Hepatocyte (in vitro differentiated cells): ENCODE data around the gene NRP1. TPM values are rescaled to one million over a fixed set of nuclear protein-coding genes. Genes with fewer than 3 reads are reported as not detected.

Source experiments
- DNase-seq: peaks from one replicate; pipeline ENCODE4 v3.0.0-alpha.2; 2016; ENCODE audit warnings: low spot score
- H2AFZ ChIP-seq: fragments of 200-600 bp; sonication (generic); 2 replicates; pipeline ENCODE4 v1.6.0; 2016; ENCODE audit warnings: antibody characterized with exemption, mild to moderate bottlenecking
- H3K27ac ChIP-seq: fragments of 200-600 bp; sonication (generic); 2 replicates; pipeline ENCODE4 v1.5.1; 2016; ENCODE audit warnings: mild to moderate bottlenecking
- H3K27me3 ChIP-seq: fragments of 200-600 bp; sonication (generic); 2 replicates; pipeline ENCODE4 v1.6.1; 2016
- H3K36me3 ChIP-seq: fragments of 200-600 bp; sonication (generic); replicated peaks from 2 replicates; pipeline ENCODE4 v1.5.1; 2016; ENCODE audit warnings: low read depth; ENCODE audit not compliant: insufficient read depth
- H3K4me1 ChIP-seq: fragments of 200-600 bp; sonication (generic); 2 replicates; pipeline ENCODE4 v1.5.1; 2016; ENCODE audit warnings: mild to moderate bottlenecking, moderate library complexity; ENCODE audit not compliant: insufficient read depth
- H3K4me2 ChIP-seq: fragments of 200-600 bp; sonication (generic); 2 replicates; pipeline ENCODE4 v1.6.0; 2016
- H3K4me3 ChIP-seq: fragments of 200-600 bp; sonication (generic); 2 replicates; pipeline ENCODE4 v1.5.1; 2016; ENCODE audit warnings: mild to moderate bottlenecking
- H3K79me2 ChIP-seq: fragments of 200-600 bp; sonication (generic); 2 replicates; pipeline ENCODE4 v1.6.0; 2017; ENCODE audit warnings: mild to moderate bottlenecking
- H3K9me2 ChIP-seq: fragments of 200-600 bp; sonication (generic); replicated peaks from 2 replicates; pipeline ENCODE4 v1.6.0; 2017; ENCODE audit warnings: mild to moderate bottlenecking; ENCODE audit not compliant: insufficient read depth
- H3K9me3 ChIP-seq: fragments of 200-600 bp; sonication (generic); 2 replicates; pipeline ENCODE4 v1.5.1; 2016; ENCODE audit warnings: low read depth, mild to moderate bottlenecking
- H4K20me1 ChIP-seq: fragments of 200-600 bp; sonication (generic); 2 replicates; pipeline ENCODE4 v1.6.0; 2016; ENCODE audit warnings: mild to moderate bottlenecking; ENCODE audit not compliant: insufficient read depth, poor library complexity, severe bottlenecking
- EZH2 ChIP-seq: fragments of 200-600 bp; sonication (generic); IDR thresholded peaks from 2 replicates; pipeline ENCODE4 v1.6.1; 2016; ENCODE audit warnings: antibody characterized with exemption, mild to moderate bottlenecking, borderline replicate concordance
- EZH2phosphoT487 ChIP-seq: fragments of 200-600 bp; sonication (generic); IDR thresholded peaks from one replicate; pipeline ENCODE4 v1.6.1; 2018; ENCODE audit warnings: antibody characterized with exemption, mild to moderate bottlenecking, low read depth, moderate library complexity; ENCODE audit not compliant: unreplicated experiment, severe bottlenecking
- WGBS: methylation state at CpG from one replicate; pipeline ENCODE4 v1.1.6; 2016; ENCODE audit warnings: low lambda C conversion rate; ENCODE audit errors: missing lambda C conversion rate; 5-methylcytosine and 5-hydroxymethylcytosine counted together
- polyA plus RNA-seq: library from polyadenylated mRNA; unstranded; fragments of >200 nt; fragmentation: Nextera tagmentation; extraction: Ambion mirVana; gene quantifications from 2 replicates; pipeline ENCODE4 v1.2.1, GENCODE V29; 2016
- total RNA-seq: library from RNA; depleted of rRNA; stranded (reverse); fragments of >200 nt; gene quantifications from 2 replicates; pipeline ENCODE4 v1.2.3, GENCODE V29; 2014
- TF ChIP-seq, protein P1 (sequence below): fragments of 200-600 bp; sonication (generic); IDR thresholded peaks from 2 replicates; pipeline ENCODE4 v1.5.1; 2016; ENCODE audit warnings: antibody characterized with exemption, mild to moderate bottlenecking; ENCODE audit not compliant: poor library complexity

The NRP1 gene
- total and polyA plus RNA-seq, 2 experiments from 2014 or later, result 32.2 to 46.9 TPM

DNA sequence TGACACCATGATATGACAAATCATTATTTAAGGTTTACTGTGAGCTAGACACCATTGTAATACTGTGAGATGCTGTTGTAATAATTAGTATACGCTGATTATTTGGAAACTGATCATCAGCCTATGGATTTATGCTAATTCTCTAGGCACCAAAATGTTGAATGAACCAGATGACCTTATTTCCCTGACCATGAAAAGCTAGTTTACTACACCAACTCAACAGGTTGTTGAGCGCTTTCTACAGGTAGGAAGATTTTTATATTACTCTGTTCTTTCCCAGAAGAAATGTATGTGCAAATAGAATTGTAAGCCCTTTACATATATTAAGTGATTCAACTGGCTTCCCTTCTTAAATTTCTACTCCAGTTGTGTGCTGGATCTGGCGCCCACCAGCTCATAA is 6.2 kb downstream of the NRP1 start:
- Histone ChIP-seq H2AFZ (no peak overlapping the region), H3K4me1 (peaks cover 29% of the 10 kb centered on the region), H3K9me2 (no peaks in the 10 kb centered on the region), H3K27ac (no peak overlapping the region), H3K4me2 (no peak overlapping the region), H3K27me3 (no peaks in the 10 kb centered on the region), H3K79me2 (peaks cover 84% of the 10 kb centered on the region), H3K4me3 (no peak overlapping the region), H4K20me1 (no peaks in the 10 kb centered on the region), H3K36me3 (no peaks in the 10 kb centered on the region), H3K9me3 (no peaks in the 10 kb centered on the region)
- no peak for DNase-seq
- 94% methylated on average over 3 of the region's 3 CpGs for WGBS
- TF ChIP-seq EZH2 (no peak), EZH2phosphoT487 (no peak)
- TF ChIP-seq, protein P1, sequence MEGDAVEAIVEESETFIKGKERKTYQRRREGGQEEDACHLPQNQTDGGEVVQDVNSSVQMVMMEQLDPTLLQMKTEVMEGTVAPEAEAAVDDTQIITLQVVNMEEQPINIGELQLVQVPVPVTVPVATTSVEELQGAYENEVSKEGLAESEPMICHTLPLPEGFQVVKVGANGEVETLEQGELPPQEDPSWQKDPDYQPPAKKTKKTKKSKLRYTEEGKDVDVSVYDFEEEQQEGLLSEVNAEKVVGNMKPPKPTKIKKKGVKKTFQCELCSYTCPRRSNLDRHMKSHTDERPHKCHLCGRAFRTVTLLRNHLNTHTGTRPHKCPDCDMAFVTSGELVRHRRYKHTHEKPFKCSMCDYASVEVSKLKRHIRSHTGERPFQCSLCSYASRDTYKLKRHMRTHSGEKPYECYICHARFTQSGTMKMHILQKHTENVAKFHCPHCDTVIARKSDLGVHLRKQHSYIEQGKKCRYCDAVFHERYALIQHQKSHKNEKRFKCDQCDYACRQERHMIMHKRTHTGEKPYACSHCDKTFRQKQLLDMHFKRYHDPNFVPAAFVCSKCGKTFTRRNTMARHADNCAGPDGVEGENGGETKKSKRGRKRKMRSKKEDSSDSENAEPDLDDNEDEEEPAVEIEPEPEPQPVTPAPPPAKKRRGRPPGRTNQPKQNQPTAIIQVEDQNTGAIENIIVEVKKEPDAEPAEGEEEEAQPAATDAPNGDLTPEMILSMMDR, result no peak

DNA sequence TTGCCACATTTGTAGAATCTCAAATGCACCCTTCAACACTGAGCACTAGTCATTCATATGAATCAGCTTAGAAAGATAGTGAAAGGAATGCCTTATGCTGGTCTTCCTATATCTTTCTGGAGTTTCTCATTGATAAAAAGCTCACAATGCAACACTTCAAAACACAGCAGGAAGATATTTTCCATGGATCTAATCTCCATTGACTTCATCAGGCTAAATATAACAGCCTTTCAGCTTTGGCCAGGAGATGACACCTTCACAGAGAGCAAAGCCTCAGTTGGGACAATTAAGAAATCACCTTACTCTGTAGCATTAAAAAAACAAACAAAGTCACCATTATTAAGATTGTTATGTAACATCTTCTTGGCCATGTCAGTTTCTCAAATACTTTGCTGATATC is 6.7 kb downstream of the NRP1 start:
- no peak overlapping the region for H2AFZ ChIP-seq
- TF ChIP-seq, protein P1, result peak; percentile 48
- no peak for TF ChIP-seq EZH2
- TF ChIP-seq EZH2phosphoT487, result no peak
- DNase-seq, result no peak
- H3K9me2 ChIP-seq, result no peaks in the 10 kb centered on the region
- H3K9me3 ChIP-seq, result no peaks in the 10 kb centered on the region
- H3K27ac ChIP-seq, result peak overlapping the region; percentile 29
- H3K4me2 ChIP-seq, result no peak overlapping the region
- no peaks in the 10 kb centered on the region for H4K20me1 ChIP-seq
- peaks cover 83% of the 10 kb centered on the region for H3K79me2 ChIP-seq
- no peaks in the 10 kb centered on the region for H3K27me3 ChIP-seq
- H3K4me1 ChIP-seq, result peaks cover 29% of the 10 kb centered on the region
- H3K4me3 ChIP-seq, result no peak overlapping the region
- no peaks in the 10 kb centered on the region for H3K36me3 ChIP-seq

DNA sequence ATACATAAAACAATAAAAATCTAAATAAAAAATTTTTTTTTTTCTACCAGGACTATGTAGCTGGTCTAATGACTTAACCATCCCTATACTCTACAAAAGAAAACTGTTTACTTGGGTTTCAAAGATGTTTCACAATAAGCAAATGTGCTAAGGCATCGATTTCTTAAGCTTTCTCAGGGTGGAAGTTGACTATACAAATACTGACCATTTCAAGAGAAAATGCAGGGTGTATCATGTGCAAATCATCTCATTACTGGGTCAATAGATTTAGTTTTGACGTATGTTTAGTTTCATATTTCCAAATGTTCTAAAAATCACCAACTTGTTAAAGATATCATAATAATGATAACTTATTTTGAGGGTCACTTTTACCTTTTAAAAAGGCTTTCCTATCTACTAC is 7.5 kb downstream of the NRP1 start:
- Histone ChIP-seq H3K9me3 (no peaks in the 10 kb centered on the region), H3K4me2 (peak overlapping the region; percentile 41), H4K20me1 (no peaks in the 10 kb centered on the region), H3K4me3 (no peak overlapping the region), H3K27ac (peak overlapping the region; percentile 29), H3K36me3 (no peaks in the 10 kb centered on the region), H3K79me2 (peaks cover 75% of the 10 kb centered on the region), H2AFZ (no peak overlapping the region), H3K4me1 (peaks cover 27% of the 10 kb centered on the region), H3K9me2 (no peaks in the 10 kb centered on the region), H3K27me3 (no peaks in the 10 kb centered on the region)
- DNase-seq, result no peak
- WGBS, result 75% methylated on average over 2 of the region's 2 CpGs
- TF ChIP-seq EZH2phosphoT487 (no peak), EZH2 (no peak)
- TF ChIP-seq, protein P1, result no peak

DNA sequence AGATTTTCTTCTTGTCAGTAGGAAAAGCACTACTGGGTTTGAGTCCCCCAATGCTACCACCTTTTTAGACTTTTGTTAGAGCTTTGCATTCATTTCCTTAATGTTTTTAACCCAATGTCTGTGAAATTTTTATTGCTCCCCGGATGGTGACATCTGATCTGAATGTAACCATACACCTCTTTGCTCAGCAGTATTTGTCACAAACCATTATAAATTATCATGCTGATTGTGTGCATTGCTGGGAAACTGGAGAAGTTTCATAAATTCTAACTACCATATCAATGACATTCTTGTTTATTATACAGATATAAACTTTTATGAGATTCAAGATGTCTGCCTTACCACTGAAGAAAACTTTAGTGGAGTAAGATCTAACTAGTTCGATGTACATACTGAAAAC is 8.5 kb downstream of the NRP1 start:
- H3K27ac ChIP-seq, result no peak overlapping the region
- H3K36me3 ChIP-seq, result no peaks in the 10 kb centered on the region
- no peaks in the 10 kb centered on the region for H3K27me3 ChIP-seq
- peaks cover 19% of the 10 kb centered on the region for H3K4me1 ChIP-seq
- TF ChIP-seq, protein P1, result no peak
- TF ChIP-seq EZH2, result no peak
- TF ChIP-seq EZH2phosphoT487, result no peak
- no peak overlapping the region for H2AFZ ChIP-seq
- no peaks in the 10 kb centered on the region for H3K9me3 ChIP-seq
- no peak overlapping the region for H3K4me3 ChIP-seq
- no peak for DNase-seq
- no peaks in the 10 kb centered on the region for H4K20me1 ChIP-seq
- 49% methylated on average over 2 of the region's 2 CpGs for WGBS
- peaks cover 68% of the 10 kb centered on the region for H3K79me2 ChIP-seq
- peak overlapping the region; percentile 41 for H3K4me2 ChIP-seq
- no peaks in the 10 kb centered on the region for H3K9me2 ChIP-seq
